ENCODE results near the gene DCP1B.

Gene DCP1B

GRCh38 chr12:1916371-1917171 lies 87.7 kb downstream of the DCP1B start:
- H3K4me3 ChIP-seq (ENCODE audit: insufficient read depth, low read depth, low read length, poor library complexity, severe bottlenecking), result no peak overlapping the region
- H3K4me1 ChIP-seq (ENCODE audit: control insufficient read depth, insufficient read depth, low read length, poor library complexity, severe bottlenecking), result peaks cover 9% of the 10 kb centered on the region
- no peak for DNase-seq
- H3K9me3 ChIP-seq (ENCODE audit: control insufficient read depth, low read length), result no peaks in the 10 kb centered on the region
- H3K27me3 ChIP-seq (replicated peaks; ENCODE audit: control insufficient read depth, insufficient read depth, low read length, poor library complexity, severe bottlenecking), result no peaks in the 10 kb centered on the region
- H3K27ac ChIP-seq (ENCODE audit: insufficient read depth, low read length, poor library complexity, severe bottlenecking), result no peak overlapping the region
- no peaks in the 10 kb centered on the region for H3K36me3 ChIP-seq (ENCODE audit: control insufficient read depth, insufficient read depth, low read length)

- no peak overlapping the region for H3K27ac ChIP-seq (ENCODE audit: insufficient read depth, low read length, poor library complexity, severe bottlenecking)
- no peaks in the 10 kb centered on the region for H3K27me3 ChIP-seq (replicated peaks; ENCODE audit: control insufficient read depth, insufficient read depth, low read length, poor library complexity, severe bottlenecking)
- no peak overlapping the region for H3K4me3 ChIP-seq (ENCODE audit: insufficient read depth, low read depth, low read length, poor library complexity, severe bottlenecking)
- H3K36me3 ChIP-seq (ENCODE audit: control insufficient read depth, insufficient read depth, low read length), result no peaks in the 10 kb centered on the region
- H3K9me3 ChIP-seq (ENCODE audit: control insufficient read depth, low read length), result no peaks in the 10 kb centered on the region
- no peak for DNase-seq
- peaks cover 9% of the 10 kb centered on the region for H3K4me1 ChIP-seq (ENCODE audit: control insufficient read depth, insufficient read depth, low read length, poor library complexity, severe bottlenecking)
These were observed 88.9 kb downstream of the DCP1B start for GRCh38 chr12:1915082-1915968.

GRCh38 chr12:1914114-1914911 lies 89.9 kb downstream of the DCP1B start:
- H3K27ac ChIP-seq (ENCODE audit: insufficient read depth, low read length, poor library complexity, severe bottlenecking), result no peak overlapping the region
- no peak for DNase-seq
- no peaks in the 10 kb centered on the region for H3K27me3 ChIP-seq (replicated peaks; ENCODE audit: control insufficient read depth, insufficient read depth, low read length, poor library complexity, severe bottlenecking)
- H3K4me1 ChIP-seq (ENCODE audit: control insufficient read depth, insufficient read depth, low read length, poor library complexity, severe bottlenecking), result peaks cover 9% of the 10 kb centered on the region
- no peak overlapping the region for H3K4me3 ChIP-seq (ENCODE audit: insufficient read depth, low read depth, low read length, poor library complexity, severe bottlenecking)
- no peaks in the 10 kb centered on the region for H3K9me3 ChIP-seq (ENCODE audit: control insufficient read depth, low read length)
- H3K36me3 ChIP-seq (ENCODE audit: control insufficient read depth, insufficient read depth, low read length), result no peaks in the 10 kb centered on the region

- Histone ChIP-seq H3K4me3 (ENCODE audit: insufficient read depth, low read depth, low read length, poor library complexity, severe bottlenecking) (no peak overlapping the region), H3K36me3 (ENCODE audit: control insufficient read depth, insufficient read depth, low read length) (no peaks in the 10 kb centered on the region), H3K27me3 (replicated peaks; ENCODE audit: control insufficient read depth, insufficient read depth, low read length, poor library complexity, severe bottlenecking) (no peaks in the 10 kb centered on the region), H3K9me3 (ENCODE audit: control insufficient read depth, low read length) (no peaks in the 10 kb centered on the region), H3K27ac (ENCODE audit: insufficient read depth, low read length, poor library complexity, severe bottlenecking) (no peak overlapping the region), H3K4me1 (ENCODE audit: control insufficient read depth, insufficient read depth, low read length, poor library complexity, severe bottlenecking) (peaks cover 9% of the 10 kb centered on the region)
- no peak for DNase-seq
These were observed 90.7 kb downstream of the DCP1B start for GRCh38 chr12:1913377-1914113.

GRCh38 chr12:1912580-1913376 lies 91.5 kb downstream of the DCP1B start:
- Histone ChIP-seq H3K27me3 (replicated peaks; ENCODE audit: control insufficient read depth, insufficient read depth, low read length, poor library complexity, severe bottlenecking) (no peaks in the 10 kb centered on the region), H3K4me3 (ENCODE audit: insufficient read depth, low read depth, low read length, poor library complexity, severe bottlenecking) (no peak overlapping the region), H3K4me1 (ENCODE audit: control insufficient read depth, insufficient read depth, low read length, poor library complexity, severe bottlenecking) (peaks cover 11% of the 10 kb centered on the region), H3K36me3 (ENCODE audit: control insufficient read depth, insufficient read depth, low read length) (no peaks in the 10 kb centered on the region), H3K9me3 (ENCODE audit: control insufficient read depth, low read length) (no peaks in the 10 kb centered on the region), H3K27ac (ENCODE audit: insufficient read depth, low read length, poor library complexity, severe bottlenecking) (no peak overlapping the region)
- no peak for DNase-seq

- H3K27ac ChIP-seq (ENCODE audit: insufficient read depth, low read length, poor library complexity, severe bottlenecking), result no peak overlapping the region
- no peak overlapping the region for H3K4me3 ChIP-seq (ENCODE audit: insufficient read depth, low read depth, low read length, poor library complexity, severe bottlenecking)
- no peaks in the 10 kb centered on the region for H3K27me3 ChIP-seq (replicated peaks; ENCODE audit: control insufficient read depth, insufficient read depth, low read length, poor library complexity, severe bottlenecking)
- H3K36me3 ChIP-seq (ENCODE audit: control insufficient read depth, insufficient read depth, low read length), result no peaks in the 10 kb centered on the region
- no peak for DNase-seq
- H3K4me1 ChIP-seq (ENCODE audit: control insufficient read depth, insufficient read depth, low read length, poor library complexity, severe bottlenecking), result peaks cover 11% of the 10 kb centered on the region
- no peaks in the 10 kb centered on the region for H3K9me3 ChIP-seq (ENCODE audit: control insufficient read depth, low read length)
These were observed 92.4 kb downstream of the DCP1B start for GRCh38 chr12:1911598-1912575.

GRCh38 chr12:1910468-1910867 lies 93.8 kb downstream of the DCP1B start:
- Histone ChIP-seq H3K9me3 (ENCODE audit: control insufficient read depth, low read length) (no peaks in the 10 kb centered on the region), H3K36me3 (ENCODE audit: control insufficient read depth, insufficient read depth, low read length) (no peaks in the 10 kb centered on the region), H3K4me1 (ENCODE audit: control insufficient read depth, insufficient read depth, low read length, poor library complexity, severe bottlenecking) (peaks cover 6% of the 10 kb centered on the region), H3K27me3 (replicated peaks; ENCODE audit: control insufficient read depth, insufficient read depth, low read length, poor library complexity, severe bottlenecking) (no peaks in the 10 kb centered on the region), H3K27ac (ENCODE audit: insufficient read depth, low read length, poor library complexity, severe bottlenecking) (no peak overlapping the region), H3K4me3 (ENCODE audit: insufficient read depth, low read depth, low read length, poor library complexity, severe bottlenecking) (no peak overlapping the region)
- DNase-seq, result no peak

GRCh38 chr12:1908758-1909157 lies 95.5 kb downstream of the DCP1B start:
- Histone ChIP-seq H3K27ac (ENCODE audit: insufficient read depth, low read length, poor library complexity, severe bottlenecking) (no peak overlapping the region), H3K4me1 (ENCODE audit: control insufficient read depth, insufficient read depth, low read length, poor library complexity, severe bottlenecking) (peaks cover 2% of the 10 kb centered on the region), H3K27me3 (replicated peaks; ENCODE audit: control insufficient read depth, insufficient read depth, low read length, poor library complexity, severe bottlenecking) (no peaks in the 10 kb centered on the region), H3K9me3 (ENCODE audit: control insufficient read depth, low read length) (no peaks in the 10 kb centered on the region), H3K36me3 (ENCODE audit: control insufficient read depth, insufficient read depth, low read length) (no peaks in the 10 kb centered on the region), H3K4me3 (ENCODE audit: insufficient read depth, low read depth, low read length, poor library complexity, severe bottlenecking) (no peak overlapping the region)
- no peak for DNase-seq
